ENCODE results near the gene APBA2.
"Not testable (repeated sequence)": the region's sequence is repeated elsewhere in the genome, so short reads cannot be mapped to it uniquely, and the experiment has no call there.

Gene APBA2

GRCh38 chr15:28878209-28878608 is 7.6 kb upstream of the APBA2 start:
- DNase-seq (ENCODE audit: low read depth in 2 of 2), result no peak

GRCh38 chr15:28879551-28879950 is 6.2 kb upstream of the APBA2 start:
- no peak for DNase-seq (ENCODE audit: low read depth in 2 of 2)

GRCh38 chr15:28880680-28881079 is 5.1 kb upstream of the APBA2 start:
- no peak for DNase-seq (ENCODE audit: low read depth in 2 of 2)

DNA sequence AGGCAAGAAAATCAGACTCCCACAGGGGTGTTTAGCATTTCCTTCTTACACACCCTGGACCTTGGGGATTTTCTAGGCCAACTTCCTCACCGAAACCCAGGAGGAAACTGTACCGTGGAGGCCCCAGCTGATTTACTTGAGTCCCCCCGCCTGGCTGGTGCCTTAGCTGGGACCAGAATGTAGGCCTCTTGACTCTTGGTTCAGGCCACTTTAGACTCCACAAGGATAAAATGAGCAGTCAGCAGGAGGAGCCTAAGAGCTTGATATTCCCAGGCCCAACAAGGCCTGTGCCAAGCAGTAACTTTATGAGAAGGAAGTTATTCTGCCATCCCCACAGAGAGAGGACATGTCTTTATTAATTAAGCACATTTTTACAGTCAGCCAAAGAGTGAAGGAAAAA is 4.6 kb upstream of the APBA2 start:
- no peak for DNase-seq (ENCODE audit: low read depth in 2 of 2)

GRCh38 chr15:28881600-28881999 is 4.2 kb upstream of the APBA2 start:
- DNase-seq (ENCODE audit: low read depth in 2 of 2), result no peak

- DNase-seq (ENCODE audit: low read depth in 2 of 2), result no peak
These were observed 1.4 kb upstream of the APBA2 start for GRCh38 chr15:28884151-28884940.

GRCh38 chr15:28885128-28885629 is 595 bp upstream of the APBA2 start:
- DNase-seq (ENCODE audit: low read depth in 2 of 2), result peak in 1 of 2 donors; percentile 12

GRCh38 chr15:28886431-28887338 is 911 bp downstream of the APBA2 start:
- peak in 1 of 2 donors; percentile 11 for DNase-seq (ENCODE audit: low read depth in 2 of 2)

DNA sequence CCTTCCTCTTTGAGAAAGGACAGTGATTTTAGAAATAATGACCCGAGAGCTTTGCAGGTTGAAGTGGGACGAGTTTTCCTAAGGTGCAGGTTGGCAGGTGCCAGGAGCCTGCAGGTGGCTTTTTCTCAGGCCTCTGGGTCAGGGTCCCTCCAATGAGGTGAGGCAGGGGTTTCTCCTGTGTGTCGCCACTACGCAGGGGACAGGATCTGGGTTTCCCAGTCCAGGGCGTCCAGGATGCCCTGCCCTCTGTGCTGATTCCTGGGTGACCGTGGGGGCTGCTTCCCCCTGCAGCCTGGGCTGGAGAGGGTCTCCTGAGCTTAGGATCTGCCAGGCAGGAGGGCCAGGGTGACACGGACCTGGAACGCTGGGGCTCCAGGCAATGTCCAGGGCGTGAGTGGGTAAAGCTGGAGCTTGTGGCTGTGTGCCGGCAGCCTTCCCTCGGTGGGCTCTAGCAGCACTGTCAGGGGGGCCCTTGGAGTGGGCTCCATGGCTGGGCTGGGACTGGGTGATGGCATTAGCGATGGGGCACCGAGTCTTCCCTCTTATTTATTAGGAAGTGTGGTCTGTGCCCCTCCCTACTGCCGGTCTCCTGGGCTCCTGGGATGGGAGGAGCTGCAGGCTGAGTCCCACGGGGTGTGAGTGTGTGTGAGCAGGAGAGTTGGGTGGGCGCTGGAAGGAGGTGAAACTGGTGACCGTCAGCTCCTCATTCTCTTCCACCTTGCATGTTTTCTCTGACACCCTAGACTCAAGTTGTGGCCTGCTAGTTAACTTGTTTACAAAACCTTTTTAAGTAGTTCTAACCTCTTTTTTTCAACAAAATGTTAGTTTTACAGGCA is 1.8 kb downstream of the APBA2 start:
- no peak for DNase-seq (ENCODE audit: low read depth in 2 of 2)

DNA sequence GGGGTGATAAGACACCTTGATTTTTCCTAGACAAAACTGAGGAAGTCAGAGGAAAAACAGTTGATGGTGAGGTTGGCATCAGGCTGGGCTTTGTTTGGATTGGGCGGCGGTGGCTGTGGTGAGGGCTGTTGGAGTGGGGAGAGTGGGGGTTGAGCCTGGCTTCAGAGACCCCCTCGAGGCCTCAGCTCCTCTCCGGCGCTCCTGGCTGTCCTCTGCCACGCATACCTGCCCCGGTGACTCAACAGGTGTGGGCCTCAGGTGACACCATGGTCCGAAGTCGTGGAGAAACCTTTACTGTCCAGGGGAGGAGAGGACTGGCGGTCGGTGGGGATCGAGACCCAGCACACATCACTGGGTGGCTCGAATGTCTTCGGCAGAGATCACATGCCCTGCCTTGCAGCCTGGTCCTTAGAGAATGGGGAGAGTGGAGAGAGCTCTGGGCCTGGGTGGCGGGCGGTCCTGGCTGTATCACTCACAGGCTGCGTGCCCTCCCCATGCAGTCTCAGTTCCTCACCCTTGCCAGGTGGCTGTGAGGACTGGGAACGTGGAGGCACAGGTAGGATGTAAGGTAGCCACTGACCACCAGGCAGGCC is 2.6 kb downstream of the APBA2 start:
- DNase-seq (ENCODE audit: low read depth in 2 of 2), result no peak

DNA sequence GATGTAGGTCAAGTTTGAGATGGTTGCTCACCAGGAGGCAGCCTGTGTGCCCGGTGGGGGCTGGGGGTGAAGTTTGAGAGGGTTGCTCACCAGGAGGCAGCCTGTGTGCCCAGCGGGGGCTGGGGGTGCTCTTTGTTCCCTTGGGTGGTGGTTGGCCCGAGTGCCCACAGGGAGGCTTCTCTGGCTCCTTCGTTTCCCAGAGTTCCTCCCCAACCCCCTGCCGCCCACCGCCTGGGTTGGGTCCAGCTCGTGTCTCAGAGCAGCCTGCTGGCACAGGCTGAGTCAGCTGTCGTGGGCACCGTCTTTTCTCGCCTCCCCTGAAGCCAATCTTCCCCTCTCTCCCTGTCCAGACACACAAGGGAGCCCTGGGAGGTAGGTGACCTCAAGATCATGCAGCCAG is 3.1 kb downstream of the APBA2 start:
- DNase-seq (ENCODE audit: low read depth in 2 of 2), result no peak

DNA sequence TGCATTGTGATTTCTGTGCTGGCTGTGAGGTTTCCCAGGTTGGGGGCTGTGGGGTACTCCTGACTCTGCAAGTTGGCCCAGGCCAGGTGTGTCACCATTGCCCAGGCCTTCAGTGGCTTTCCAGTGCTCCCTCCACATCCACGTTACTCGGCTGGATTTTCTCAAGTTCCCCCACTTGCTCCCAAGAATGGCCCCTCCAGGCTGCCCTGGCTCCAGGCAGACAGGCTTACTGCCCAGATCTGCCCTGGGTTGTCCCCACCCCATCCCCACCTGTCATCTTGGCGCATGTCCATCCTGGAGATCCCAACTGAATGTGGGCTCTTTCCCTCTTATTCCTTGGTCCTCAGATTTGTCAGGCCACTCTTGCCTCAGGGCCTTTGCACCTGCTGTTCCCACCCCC is 3.6 kb downstream of the APBA2 start:
- no peak for DNase-seq (ENCODE audit: low read depth in 2 of 2)

- DNase-seq (ENCODE audit: low read depth in 2 of 2), result not testable (repeated sequence)
These were observed 4.1 kb downstream of the APBA2 start for GRCh38 chr15:28889871-28890270.

DNA sequence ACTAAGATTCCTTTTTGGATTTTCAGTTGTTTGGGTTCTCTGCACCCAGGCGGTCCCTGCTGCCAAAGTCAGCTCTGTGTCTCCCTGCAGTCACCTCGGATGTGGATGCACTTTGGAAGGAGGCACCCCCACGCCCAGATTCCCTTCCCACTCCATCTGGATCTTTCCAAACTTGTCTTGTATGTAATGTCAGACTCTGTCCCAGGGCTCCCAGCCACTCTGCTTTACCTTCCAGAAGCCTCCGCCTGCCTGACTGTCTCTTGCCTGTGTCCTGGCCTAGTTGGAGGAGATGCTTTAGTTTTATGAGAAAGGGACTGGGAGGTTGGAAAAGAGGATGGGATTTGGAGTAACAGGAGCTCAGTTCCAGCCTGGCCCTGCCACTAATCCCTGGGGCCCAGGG is 4.5 kb downstream of the APBA2 start:
- DNase-seq (ENCODE audit: low read depth in 2 of 2), result not testable (repeated sequence)

DNA sequence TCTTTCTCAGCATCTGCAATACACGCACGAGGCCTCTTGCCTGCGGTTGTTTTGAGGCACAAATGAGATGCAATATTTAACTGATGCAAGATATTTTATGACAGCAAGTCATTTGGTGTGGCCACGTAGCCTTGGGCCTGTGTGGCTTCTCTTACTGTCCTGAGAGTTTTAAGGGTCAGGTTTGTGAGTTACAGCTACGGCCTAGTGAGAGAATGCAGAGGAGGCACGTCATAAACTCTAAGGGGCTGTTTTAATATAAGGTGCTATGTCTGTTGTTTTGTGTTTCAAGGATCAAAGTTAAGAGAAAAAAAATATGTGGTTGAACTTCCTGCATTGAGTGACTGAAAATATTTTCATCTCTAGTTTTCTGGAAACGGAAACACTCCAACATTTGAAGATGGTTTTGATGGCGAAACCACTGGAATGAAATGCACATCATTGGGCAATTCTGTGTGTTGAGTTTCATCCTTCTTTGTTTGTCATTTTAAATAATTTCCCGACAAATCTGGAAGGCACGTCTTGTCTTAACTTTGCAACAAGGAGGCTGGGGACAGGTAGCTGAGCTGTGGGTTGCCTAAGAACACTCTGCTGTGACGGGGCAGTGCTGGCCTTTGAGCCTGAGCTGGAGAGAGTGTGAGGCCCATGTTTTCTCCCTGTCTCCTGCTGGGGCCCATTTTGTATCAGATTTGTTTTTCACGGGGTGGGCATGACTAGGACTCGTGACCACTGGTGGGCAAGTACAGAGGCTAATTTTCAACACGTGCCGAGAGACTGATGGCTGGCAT is 5.1 kb downstream of the APBA2 start:
- DNase-seq (ENCODE audit: low read depth in 2 of 2), result no peak

DNA sequence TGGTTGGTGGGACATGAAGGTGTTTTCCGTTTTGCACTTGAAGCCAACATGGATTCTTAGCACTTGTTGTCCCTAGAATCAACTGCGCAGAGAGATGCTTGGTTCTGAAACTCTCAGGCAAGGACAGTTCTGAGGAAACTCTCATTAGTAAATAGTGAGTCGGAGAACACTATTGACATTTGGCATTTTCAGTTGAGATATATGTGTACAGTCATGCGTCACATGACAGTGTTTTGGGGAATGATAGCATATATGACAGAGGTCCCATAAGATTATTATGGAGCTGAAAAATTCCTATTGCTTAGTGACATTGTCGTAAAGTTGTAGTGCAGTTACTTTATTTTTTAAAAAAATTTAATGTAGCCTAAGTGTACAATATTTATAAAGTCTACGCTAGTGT is 5.8 kb downstream of the APBA2 start:
- DNase-seq (ENCODE audit: low read depth in 2 of 2), result no peak

DNA sequence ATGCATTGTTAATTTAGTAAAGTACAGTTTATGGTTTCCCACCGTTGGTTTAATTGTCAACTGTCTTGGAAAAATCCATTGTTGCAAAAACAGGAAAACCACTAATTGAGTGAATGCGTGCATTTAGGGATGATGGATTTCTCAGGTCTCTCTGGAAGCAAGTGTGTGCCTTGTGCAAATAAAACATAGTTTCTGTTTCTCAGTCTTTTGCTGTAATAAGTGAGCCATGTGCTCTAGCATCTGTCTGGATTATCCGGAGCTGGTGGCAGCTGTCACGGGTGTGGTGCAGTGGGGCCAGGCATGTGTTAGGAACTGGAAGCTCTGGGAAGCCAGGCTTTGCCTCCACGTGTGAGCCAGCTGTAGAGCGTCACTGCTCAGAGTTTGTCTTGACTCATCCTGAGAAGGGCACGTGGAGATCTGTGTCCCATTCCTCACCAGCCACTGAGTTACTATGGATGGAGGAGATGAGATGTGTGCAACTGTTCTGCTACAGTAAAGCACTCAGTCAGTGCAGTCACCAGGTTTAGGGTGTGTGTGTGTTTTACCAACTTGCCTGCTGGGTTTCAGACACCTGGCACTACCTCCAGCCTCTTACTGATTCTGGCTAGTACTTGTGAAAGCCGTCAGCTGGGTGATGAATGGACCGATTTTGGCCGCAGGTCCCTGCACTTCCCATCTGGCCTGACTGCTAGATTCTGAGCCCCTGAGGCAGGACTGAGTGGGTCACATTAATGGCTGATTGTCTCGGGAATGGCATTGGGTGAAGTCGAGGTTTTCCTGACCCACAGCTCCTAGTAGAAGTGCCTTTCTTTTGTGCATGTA is 7.2 kb downstream of the APBA2 start:
- no peak for DNase-seq (ENCODE audit: low read depth in 2 of 2)

- DNase-seq (ENCODE audit: low read depth in 2 of 2), result no peak
These were observed 8.9 kb downstream of the APBA2 start for GRCh38 chr15:28894631-28895030.

- no peak for DNase-seq (ENCODE audit: low read depth in 2 of 2)
These were observed 9.4 kb downstream of the APBA2 start for GRCh38 chr15:28895146-28895545.

DNA sequence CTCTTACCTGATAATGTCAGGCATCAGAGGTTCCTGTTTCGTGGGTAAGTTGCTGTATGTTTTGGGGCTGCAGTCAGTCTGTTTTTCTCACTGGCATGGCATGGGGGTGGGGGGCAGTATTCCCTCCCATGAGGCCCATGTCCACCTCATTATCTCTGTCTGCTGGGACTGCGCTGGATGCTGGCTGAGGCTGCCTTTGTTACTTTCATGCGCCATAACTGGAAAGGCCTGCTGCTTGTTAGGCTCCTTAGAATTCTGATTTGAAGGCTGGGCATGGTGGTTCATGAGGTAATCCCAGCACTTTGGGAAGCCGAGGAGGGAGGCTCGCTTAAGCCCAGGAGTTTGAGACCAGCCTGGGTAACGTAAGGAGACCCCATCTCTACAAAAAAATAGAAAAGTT is 9.8 kb downstream of the APBA2 start:
- DNase-seq (ENCODE audit: low read depth in 2 of 2), result no peak

Measured in stimulated activated CD4-positive, alpha-beta T cell treated with anti-CD3 and anti-CD28 coated beads, Interleukin-1b, Interleukin-23, amount 100 ng/mL, for 4 hours (primary cell).